Smooth muscle cell (in vitro differentiated cells): ENCODE results near the gene PROK1. TPM values are rescaled to one million over a fixed set of nuclear protein-coding genes. Genes with fewer than 3 reads are reported as not detected.
A peak's percentile ranks its signal among the peaks of the same experiment; 100 is the strongest.

ENCODE experiments used
- DNase-seq: peaks from one replicate; lab custom pipeline; 2025; ENCODE audit not compliant: unreplicated experiment; lab: John Stamatoyannopoulos, UW
- H2AFZ ChIP-seq: fragments of 200-600 bp; sonication (generic); 2 replicates; pipeline ENCODE4 v1.6.0; 2016; ENCODE audit warnings: antibody characterized with exemption, low read depth, mild to moderate bottlenecking
- H3F3A ChIP-seq: fragments of 200-600 bp; sonication (generic); 2 replicates; pipeline ENCODE4 v1.6.0; 2017; ENCODE audit warnings: antibody characterized with exemption, low read depth
- H3K27ac ChIP-seq: fragments of 200-600 bp; sonication (generic); 2 replicates; pipeline ENCODE4 v1.5.1; 2016; ENCODE audit warnings: low read depth, mild to moderate bottlenecking
- H3K27me3 ChIP-seq: fragments of 200-600 bp; sonication (generic); 2 replicates; pipeline ENCODE4 v1.6.1; 2016; ENCODE audit warnings: low read depth, mild to moderate bottlenecking
- H3K36me3 ChIP-seq: fragments of 200-600 bp; sonication (generic); 2 replicates; pipeline ENCODE4 v1.5.1; 2016; ENCODE audit warnings: low read depth
- H3K4me1 ChIP-seq: fragments of 200-600 bp; sonication (generic); 2 replicates; pipeline ENCODE4 v1.5.1; 2016; ENCODE audit warnings: low read depth
- H3K4me2 ChIP-seq: fragments of 200-600 bp; sonication (generic); 2 replicates; pipeline ENCODE4 v1.6.0; 2016; ENCODE audit warnings: mild to moderate bottlenecking
- H3K4me3 ChIP-seq: fragments of 200-600 bp; sonication (generic); 2 replicates; pipeline ENCODE4 v1.5.1; 2016; ENCODE audit warnings: mild to moderate bottlenecking
- H3K79me2 ChIP-seq: fragments of 200-600 bp; sonication (generic); 2 replicates; pipeline ENCODE4 v1.6.0; 2016; ENCODE audit warnings: low read depth, mild to moderate bottlenecking
- H3K9ac ChIP-seq: fragments of 200-600 bp; sonication (generic); 2 replicates; pipeline ENCODE4 v1.6.0; 2016; ENCODE audit warnings: low read depth
- H3K9me3 ChIP-seq: fragments of 200-600 bp; sonication (generic); replicated peaks from 2 replicates; pipeline ENCODE4 v1.5.1; 2016; ENCODE audit warnings: low read depth
- H4K20me1 ChIP-seq: fragments of 200-600 bp; sonication (generic); 2 replicates; pipeline ENCODE4 v1.6.0; 2016; ENCODE audit warnings: low read depth
- CTCF ChIP-seq: fragments of 200-600 bp; sonication (generic); IDR thresholded peaks from 2 replicates; pipeline ENCODE4 v1.5.1; 2017; ENCODE audit warnings: borderline replicate concordance, mild to moderate bottlenecking, antibody characterized with exemption; ENCODE audit not compliant: insufficient read depth, poor library complexity, severe bottlenecking
- WGBS: methylation state at CpG from one replicate; pipeline ENCODE4 v1.1.7; 2016; ENCODE audit warnings: low lambda C conversion rate; 5-methylcytosine and 5-hydroxymethylcytosine counted together
- polyA plus RNA-seq: library from polyadenylated mRNA; unstranded; fragments of >200 nt; fragmentation: Nextera tagmentation; extraction: Ambion mirVana; gene quantifications from 2 replicates; pipeline ENCODE4 v1.2.1, GENCODE V29; 2016
- total RNA-seq: library from RNA; depleted of rRNA; stranded (reverse); fragments of >200 nt; gene quantifications from 2 replicates; pipeline ENCODE4 v1.2.3, GENCODE V29; 2014

PROK1 gene
- total and polyA plus RNA-seq, 2 experiments from 2014 or later = 43.0 to 69.5 TPM

GRCh38 chr1:110407260-110408210, 43.4 kb upstream of the PROK1 start, which contains the start of gene LAMTOR5:
Gene LAMTOR5, minus strand, starts transcription at chr1:110407694. Its CDS starts 74 bp downstream, at chr1:110407620.
- no peak for DNase-seq
- peak within 1 kb of the TSS; percentile 72 for H3K9ac ChIP-seq
- WGBS = 40% methylated on average over 76 of the region's 76 CpGs
- peaks cover 3% of the 10 kb centered on the region for H3K4me1 ChIP-seq
- H3K9me3 ChIP-seq = no peaks in the 10 kb centered on the region
- peaks cover 13% of the 10 kb centered on the region for H3K79me2 ChIP-seq
- no peaks in the 10 kb centered on the region for H3K36me3 ChIP-seq
- H3K4me3 ChIP-seq = peak within 1 kb of the TSS; percentile 57
- H3K4me2 ChIP-seq = peak within 1 kb of the TSS; percentile 82
- H3K27me3 ChIP-seq = no peaks in the 10 kb centered on the region
- H4K20me1 ChIP-seq = no peaks in the 10 kb centered on the region
- H3K27ac ChIP-seq = peak within 1 kb of the TSS; percentile 22
- H2AFZ ChIP-seq = peak within 1 kb of the TSS; percentile 56
- no peak for TF ChIP-seq CTCF
- no peaks in the 10 kb centered on the region for H3F3A ChIP-seq

- peak overlapping the region; percentile 57 for H3K4me3 ChIP-seq
- no peak overlapping the region for H3K9ac ChIP-seq
- TF ChIP-seq CTCF = no peak
- H3K9me3 ChIP-seq = no peaks in the 10 kb centered on the region
- no peaks in the 10 kb centered on the region for H4K20me1 ChIP-seq
- H2AFZ ChIP-seq = no peak overlapping the region
- peaks cover 13% of the 10 kb centered on the region for H3K79me2 ChIP-seq
- H3K27me3 ChIP-seq = no peaks in the 10 kb centered on the region
- 91% methylated on average over 8 of the region's 8 CpGs for WGBS
- H3F3A ChIP-seq = no peaks in the 10 kb centered on the region
- DNase-seq = no peak
- H3K27ac ChIP-seq = no peak overlapping the region
- H3K36me3 ChIP-seq = no peaks in the 10 kb centered on the region
- H3K4me2 ChIP-seq = peak overlapping the region; percentile 82
- H3K4me1 ChIP-seq = peaks cover 3% of the 10 kb centered on the region
These were observed 42.5 kb upstream of the PROK1 start for GRCh38 chr1:110408488-110408887.

GRCh38 chr1:110409316-110409715, 41.6 kb upstream of the PROK1 start:
- Histone ChIP-seq H3K9me3 (no peaks in the 10 kb centered on the region), H3K79me2 (peaks cover 13% of the 10 kb centered on the region), H3K27me3 (no peaks in the 10 kb centered on the region), H2AFZ (no peak overlapping the region), H3K9ac (no peak overlapping the region), H3K4me2 (no peak overlapping the region), H3K4me3 (no peak overlapping the region), H3K27ac (no peak overlapping the region), H3F3A (no peaks in the 10 kb centered on the region), H3K4me1 (peaks cover 3% of the 10 kb centered on the region), H4K20me1 (no peaks in the 10 kb centered on the region), H3K36me3 (no peaks in the 10 kb centered on the region)
- 97% methylated on average over 6 of the region's 6 CpGs for WGBS
- no peak for DNase-seq
- no peak for TF ChIP-seq CTCF
